ENCODE results near the gene SCYL2.

GRCh38 chr12:100345020-100345767, 78.2 kb downstream of the SCYL2 start:
- TF ChIP-seq, protein P1, sequence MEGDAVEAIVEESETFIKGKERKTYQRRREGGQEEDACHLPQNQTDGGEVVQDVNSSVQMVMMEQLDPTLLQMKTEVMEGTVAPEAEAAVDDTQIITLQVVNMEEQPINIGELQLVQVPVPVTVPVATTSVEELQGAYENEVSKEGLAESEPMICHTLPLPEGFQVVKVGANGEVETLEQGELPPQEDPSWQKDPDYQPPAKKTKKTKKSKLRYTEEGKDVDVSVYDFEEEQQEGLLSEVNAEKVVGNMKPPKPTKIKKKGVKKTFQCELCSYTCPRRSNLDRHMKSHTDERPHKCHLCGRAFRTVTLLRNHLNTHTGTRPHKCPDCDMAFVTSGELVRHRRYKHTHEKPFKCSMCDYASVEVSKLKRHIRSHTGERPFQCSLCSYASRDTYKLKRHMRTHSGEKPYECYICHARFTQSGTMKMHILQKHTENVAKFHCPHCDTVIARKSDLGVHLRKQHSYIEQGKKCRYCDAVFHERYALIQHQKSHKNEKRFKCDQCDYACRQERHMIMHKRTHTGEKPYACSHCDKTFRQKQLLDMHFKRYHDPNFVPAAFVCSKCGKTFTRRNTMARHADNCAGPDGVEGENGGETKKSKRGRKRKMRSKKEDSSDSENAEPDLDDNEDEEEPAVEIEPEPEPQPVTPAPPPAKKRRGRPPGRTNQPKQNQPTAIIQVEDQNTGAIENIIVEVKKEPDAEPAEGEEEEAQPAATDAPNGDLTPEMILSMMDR (conservative IDR thresholded peaks at IDR 0.05 in 1 of 2, IDR thresholded peaks at IDR 0.05 in 1 of 2; ENCODE audit: low read depth in 1 of 2, low read length in 2 of 2) = no peak
- TF ChIP-seq EZH2 (IDR thresholded peaks at IDR 0.05; ENCODE audit: low read length, missing control alignments) = no peak
